GM12872 (cell line): Measurements from ENCODE around the gene ZNF831.

ENCODE experiments used
- TF ChIP-seq, protein P1 (sequence below): IDR thresholded peaks from 3 replicates; pipeline ENCODE4 v1.5.1; 2011; ENCODE audit warnings: low read depth, mild to moderate bottlenecking, low read length, moderate library complexity; ENCODE audit not compliant: insufficient read depth

Gene ZNF831

DNA sequence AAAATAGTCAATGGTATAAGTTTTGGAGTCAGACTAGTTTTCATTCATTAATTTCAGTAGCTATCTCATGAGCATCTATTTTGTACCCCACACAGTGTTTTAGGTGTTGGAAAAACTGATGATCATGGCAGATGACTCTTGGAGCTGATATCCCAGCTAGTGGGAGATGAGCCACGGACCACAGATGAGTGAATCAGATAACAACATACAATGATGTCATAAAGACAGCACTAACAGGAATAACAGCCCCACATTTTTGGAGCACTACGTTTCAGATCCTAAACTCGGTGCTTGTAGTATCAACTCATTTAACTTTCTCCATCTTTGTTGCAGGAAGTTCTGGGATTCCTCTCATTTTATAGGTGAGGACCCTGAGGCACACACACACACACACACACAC is 69.0 kb downstream of the ZNF831 start:
- TF ChIP-seq, protein P1, sequence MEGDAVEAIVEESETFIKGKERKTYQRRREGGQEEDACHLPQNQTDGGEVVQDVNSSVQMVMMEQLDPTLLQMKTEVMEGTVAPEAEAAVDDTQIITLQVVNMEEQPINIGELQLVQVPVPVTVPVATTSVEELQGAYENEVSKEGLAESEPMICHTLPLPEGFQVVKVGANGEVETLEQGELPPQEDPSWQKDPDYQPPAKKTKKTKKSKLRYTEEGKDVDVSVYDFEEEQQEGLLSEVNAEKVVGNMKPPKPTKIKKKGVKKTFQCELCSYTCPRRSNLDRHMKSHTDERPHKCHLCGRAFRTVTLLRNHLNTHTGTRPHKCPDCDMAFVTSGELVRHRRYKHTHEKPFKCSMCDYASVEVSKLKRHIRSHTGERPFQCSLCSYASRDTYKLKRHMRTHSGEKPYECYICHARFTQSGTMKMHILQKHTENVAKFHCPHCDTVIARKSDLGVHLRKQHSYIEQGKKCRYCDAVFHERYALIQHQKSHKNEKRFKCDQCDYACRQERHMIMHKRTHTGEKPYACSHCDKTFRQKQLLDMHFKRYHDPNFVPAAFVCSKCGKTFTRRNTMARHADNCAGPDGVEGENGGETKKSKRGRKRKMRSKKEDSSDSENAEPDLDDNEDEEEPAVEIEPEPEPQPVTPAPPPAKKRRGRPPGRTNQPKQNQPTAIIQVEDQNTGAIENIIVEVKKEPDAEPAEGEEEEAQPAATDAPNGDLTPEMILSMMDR = no peak

DNA sequence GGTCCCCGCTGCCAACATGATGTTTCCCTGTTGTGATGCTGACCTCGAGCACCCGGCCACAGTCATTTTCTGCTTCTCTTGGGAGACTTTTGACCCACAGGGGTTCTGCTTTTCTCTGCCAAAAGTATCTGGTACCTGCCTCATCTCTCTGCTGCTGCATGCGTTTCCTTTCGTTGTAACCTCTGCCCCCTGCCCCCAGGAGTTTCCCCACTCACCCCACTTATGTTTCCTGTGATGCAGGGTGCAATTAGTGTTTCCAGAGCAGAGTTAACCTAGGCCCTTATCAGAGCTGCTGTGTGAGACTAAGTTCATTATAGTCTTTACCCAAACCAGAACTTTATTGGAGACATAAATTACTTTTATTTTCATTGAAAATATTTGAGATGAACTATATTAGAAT is 71.6 kb downstream of the ZNF831 start:
- TF ChIP-seq, protein P1 = no peak

DNA sequence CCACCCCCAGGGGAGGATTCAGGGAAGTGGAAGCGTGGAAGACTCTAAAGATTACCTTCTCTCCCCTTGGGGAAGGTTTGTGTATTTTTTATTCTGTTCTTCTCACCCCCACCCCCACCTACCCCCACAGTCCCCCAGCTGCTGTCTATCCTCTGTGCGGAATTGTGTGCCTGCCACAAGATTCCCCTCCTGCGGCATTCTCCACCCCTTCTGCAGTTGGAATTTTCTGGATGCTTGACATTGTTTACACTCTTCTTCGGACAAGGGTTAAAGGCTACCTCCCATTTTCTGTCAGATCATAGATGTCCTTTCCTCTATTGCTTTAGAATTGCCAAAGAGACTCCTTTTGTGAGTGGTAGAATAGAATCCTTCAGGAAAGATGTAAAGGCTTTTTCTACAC is 76.4 kb downstream of the ZNF831 start:
- TF ChIP-seq, protein P1 = no peak

DNA sequence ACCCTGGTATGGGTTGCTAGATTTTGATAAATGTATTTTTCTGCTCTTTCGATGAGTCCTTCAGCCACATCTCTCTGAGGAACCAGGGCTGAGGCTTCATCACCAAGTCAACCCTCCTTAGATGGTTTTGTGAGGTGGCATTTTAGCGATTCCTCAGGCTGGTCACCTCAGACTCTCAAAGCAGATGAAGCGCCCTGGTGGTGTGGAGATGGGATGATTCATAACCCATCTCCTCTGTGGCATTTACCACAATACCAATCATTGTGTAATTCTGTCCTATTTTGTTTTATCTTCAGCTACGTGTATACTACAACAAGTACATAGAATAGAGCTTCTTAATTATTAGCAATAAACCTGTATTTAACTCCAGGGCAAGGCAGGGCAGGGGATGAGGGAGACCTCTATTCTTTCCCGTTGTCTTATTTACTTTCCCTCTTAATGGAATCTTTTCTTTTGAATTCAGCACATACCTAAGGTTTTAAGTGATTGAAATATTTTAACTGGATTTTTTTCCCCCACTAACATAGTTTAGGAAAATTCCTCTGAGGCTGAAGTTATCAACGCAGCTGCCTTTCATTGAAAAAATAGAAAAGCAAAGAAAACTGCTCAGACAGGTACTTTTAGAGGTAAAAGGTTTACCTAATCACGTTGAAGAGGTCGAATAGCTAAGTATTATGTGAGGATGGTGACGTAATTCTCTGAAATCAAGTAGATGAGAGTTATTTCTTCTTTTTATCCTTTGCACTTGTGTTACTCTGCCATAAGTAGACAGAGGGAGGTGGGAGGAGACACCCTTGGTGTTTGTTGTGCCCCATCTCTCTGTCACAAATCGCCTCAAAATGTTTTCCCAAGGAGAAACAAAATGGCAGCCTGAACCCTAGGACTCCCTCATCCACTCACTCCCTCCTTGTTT is 79.3 kb downstream of the ZNF831 start:
- TF ChIP-seq, protein P1 = no peak

DNA sequence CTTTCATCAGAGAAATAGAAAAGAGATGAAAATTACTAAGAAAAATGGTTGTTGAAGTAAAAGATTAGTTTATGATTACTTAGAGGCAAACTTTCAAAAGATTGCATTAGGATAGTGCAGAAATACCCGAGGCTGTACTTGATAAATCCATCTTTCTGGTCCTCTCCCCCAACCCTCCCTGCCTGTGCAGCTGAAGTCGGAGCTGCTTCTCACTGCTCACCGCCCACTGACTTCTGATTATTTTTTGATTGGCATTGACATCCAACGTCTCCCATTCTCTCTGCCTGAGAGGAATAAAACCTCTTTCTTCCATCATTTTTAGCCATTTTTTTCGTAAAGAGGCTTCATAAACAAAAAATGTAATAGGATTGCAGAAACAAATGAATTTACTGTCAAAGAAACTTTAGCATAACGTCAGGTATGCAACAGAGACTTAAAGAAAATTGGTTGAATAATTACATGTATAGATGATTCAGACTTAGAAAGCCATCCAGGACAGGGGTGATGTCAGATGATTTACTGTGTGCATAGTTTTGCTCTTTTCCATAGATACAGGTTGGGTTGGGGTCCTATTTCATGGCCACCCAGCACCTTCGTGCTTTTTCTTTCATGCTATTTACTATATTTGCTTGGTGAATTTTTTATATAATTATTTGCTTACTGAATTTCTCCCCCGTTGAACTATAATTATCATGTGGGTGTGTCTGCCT is 83.2 kb downstream of the ZNF831 start:
- TF ChIP-seq, protein P1 = no peak

DNA sequence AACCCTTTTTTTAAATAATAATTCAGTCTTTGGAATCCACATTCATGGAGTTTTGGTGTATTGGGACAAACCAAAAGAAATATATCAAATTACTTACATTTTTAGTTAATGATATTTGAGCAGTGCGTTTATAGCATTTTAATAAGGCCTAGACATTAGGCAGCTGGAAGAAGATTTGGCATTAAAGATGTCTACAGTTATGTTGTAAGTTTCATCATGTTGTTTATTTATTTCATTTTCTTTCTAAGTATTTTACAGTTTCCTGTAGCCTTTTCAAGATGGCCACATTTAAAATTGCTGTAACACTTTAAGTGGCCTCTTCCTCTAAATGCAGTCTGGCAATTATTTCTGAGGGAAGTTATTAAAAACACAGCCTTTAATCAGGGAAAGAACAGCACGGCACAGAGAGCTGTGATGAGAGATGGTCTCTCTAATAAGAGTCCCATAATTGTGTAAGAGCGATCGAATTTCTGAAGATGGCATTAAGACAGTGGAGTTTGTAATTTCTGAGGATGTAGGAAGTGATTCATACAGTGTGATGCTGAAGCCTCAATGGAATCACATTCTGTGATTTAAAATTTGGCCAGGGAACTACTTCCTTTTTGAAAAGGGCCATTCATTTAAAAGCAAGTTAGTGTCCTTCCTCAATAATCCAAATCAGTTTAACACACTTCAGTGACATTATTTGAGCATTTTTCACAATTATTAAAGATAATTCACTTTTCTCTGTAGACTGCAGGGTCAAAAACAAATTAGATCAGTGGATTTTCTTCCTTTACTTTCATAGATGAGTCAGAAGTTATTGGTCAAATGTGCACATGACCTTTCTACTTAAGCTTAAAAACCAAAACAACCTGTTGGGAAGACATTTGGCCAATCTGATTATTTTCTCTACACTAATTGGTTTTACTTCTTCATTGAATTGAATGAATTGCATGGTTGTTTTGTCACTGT is 84.4 kb downstream of the ZNF831 start:
- TF ChIP-seq, protein P1 = no peak
